NCI-H1048 (cell line): ENCODE results near the gene GNPTAB.
"Not testable (repeated sequence)": the region's sequence is repeated elsewhere in the genome, so short reads cannot be mapped to it uniquely, and the experiment has no call there.

ENCODE experiments used
- DNase-seq: peaks from one replicate; lab custom pipeline; 2025; lab: John Stamatoyannopoulos, UW

The GNPTAB gene

GRCh38 chr12:101852998-101853397 lies 22.2 kb upstream of the GNPTAB start:
- DNase-seq = no peak

- DNase-seq = no peak
Measured at GRCh38 chr12:101850199-101850598, 19.4 kb upstream of the GNPTAB start.

GRCh38 chr12:101847325-101847724 lies 16.6 kb upstream of the GNPTAB start:
- no peak for DNase-seq

GRCh38 chr12:101845137-101845711 lies 14.5 kb upstream of the GNPTAB start:
- DNase-seq = no peak

GRCh38 chr12:101841069-101841468 lies 10.3 kb upstream of the GNPTAB start:
- no peak for DNase-seq

GRCh38 chr12:101839324-101840283 lies 8.8 kb upstream of the GNPTAB start:
- peak; percentile 25 for DNase-seq

GRCh38 chr12:101838628-101839323 lies 8.0 kb upstream of the GNPTAB start:
- no peak for DNase-seq

- DNase-seq = no peak
Measured at GRCh38 chr12:101832030-101832429, 1.3 kb upstream of the GNPTAB start.

- no peak for DNase-seq
Measured at GRCh38 chr12:101829639-101830366, 956 bp downstream of the GNPTAB start.

- DNase-seq = no peak
Measured at GRCh38 chr12:101828463-101829196, 2.1 kb downstream of the GNPTAB start.

- no peak for DNase-seq
Measured at GRCh38 chr12:101826766-101827368, 3.9 kb downstream of the GNPTAB start.

GRCh38 chr12:101824831-101825230 lies 5.9 kb downstream of the GNPTAB start:
- no peak for DNase-seq

GRCh38 chr12:101823891-101824290 lies 6.9 kb downstream of the GNPTAB start:
- no peak for DNase-seq

- no peak for DNase-seq
Measured at GRCh38 chr12:101823039-101823438, 7.7 kb downstream of the GNPTAB start.

GRCh38 chr12:101819467-101819866 lies 11.3 kb downstream of the GNPTAB start:
- no peak for DNase-seq

GRCh38 chr12:101818689-101819088 lies 12.1 kb downstream of the GNPTAB start:
- not testable (repeated sequence) for DNase-seq

- DNase-seq = no peak
Measured at GRCh38 chr12:101813117-101813516, 17.6 kb downstream of the GNPTAB start.

GRCh38 chr12:101812716-101813115 lies 18.0 kb downstream of the GNPTAB start:
- DNase-seq = not testable (repeated sequence)

GRCh38 chr12:101811342-101811741 lies 19.4 kb downstream of the GNPTAB start:
- DNase-seq = not testable (repeated sequence)

GRCh38 chr12:101809208-101809607 lies 21.6 kb downstream of the GNPTAB start:
- no peak for DNase-seq

- DNase-seq = no peak
Measured at GRCh38 chr12:101806265-101806664, 24.5 kb downstream of the GNPTAB start.
